Measurements from ENCODE around the gene C12orf76.
"Not testable (repeated sequence)": the region's sequence is repeated elsewhere in the genome, so short reads cannot be mapped to it uniquely, and the experiment has no call there.

C12orf76 gene

DNA sequence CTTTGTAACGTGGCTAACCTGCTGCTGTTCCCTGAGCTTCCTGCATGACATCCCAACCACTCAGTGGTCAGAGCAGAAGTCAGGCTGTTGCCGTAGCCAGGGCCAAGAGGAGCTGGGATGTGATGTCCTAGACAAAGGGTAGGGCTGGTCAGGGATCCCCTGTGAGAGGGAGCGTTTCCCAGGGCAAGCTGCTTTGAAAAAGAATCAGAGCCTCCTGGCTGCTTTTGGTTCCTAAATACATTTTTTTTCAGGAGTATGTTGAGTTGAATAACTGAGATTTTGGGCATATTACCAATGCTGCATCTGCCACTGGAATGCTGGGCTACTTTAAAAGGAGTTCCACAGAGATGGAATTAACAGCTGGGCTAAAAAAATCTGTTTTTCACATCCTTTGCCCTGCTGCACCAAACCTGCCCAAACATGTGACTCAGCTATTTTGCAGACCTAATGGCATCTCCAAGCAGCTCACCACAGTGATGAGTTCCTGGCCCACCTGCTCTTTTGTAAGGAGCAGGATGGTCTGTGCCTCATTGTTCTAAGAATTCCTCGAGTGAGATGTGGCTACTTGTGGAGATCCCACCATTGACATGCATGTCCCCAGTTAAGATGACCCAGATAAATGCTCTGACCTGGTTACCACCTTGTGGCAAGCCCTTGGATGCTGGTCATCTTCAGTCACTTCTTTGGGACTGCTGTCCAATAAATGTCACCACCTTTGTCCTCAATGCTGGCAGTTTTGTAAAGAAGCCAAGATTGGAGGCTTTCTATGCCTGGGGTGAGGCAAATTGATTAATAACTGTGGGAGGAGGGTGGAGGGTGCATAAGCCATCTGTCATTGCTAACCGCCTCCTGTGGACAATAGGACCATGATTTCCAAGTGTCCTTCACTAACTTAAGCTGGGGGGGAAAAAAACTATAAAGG is 25.0 kb downstream of the C12orf76 start:
- DNase-seq (ENCODE audit: low read depth) = no peak

GRCh38 chr12:110020956-110021355 is 27.4 kb downstream of the C12orf76 start:
- no peak for DNase-seq (ENCODE audit: low read depth)

- DNase-seq (ENCODE audit: low read depth) = no peak
Measured at GRCh38 chr12:110015132-110015531, 33.2 kb downstream of the C12orf76 start.

DNA sequence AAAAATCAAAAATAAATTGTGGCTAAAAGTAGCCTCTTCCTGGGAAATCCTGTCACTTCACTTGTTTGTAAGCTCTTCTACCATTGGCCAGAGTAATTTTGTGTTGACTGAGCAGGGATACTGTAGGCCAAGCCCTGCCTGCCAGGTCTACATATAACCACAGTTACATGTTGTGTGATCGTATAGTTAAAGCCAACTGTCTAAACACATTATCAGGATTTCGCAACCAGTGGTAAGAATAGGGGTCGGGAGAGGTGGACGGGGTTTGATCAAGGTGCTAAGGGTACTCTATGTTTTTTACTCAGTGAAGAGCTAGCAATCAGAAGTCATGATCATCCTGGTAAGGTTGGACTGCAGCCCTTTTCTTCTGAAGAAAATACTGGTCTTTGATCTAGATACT is 35.7 kb downstream of the C12orf76 start:
- no peak for DNase-seq (ENCODE audit: low read depth)

DNA sequence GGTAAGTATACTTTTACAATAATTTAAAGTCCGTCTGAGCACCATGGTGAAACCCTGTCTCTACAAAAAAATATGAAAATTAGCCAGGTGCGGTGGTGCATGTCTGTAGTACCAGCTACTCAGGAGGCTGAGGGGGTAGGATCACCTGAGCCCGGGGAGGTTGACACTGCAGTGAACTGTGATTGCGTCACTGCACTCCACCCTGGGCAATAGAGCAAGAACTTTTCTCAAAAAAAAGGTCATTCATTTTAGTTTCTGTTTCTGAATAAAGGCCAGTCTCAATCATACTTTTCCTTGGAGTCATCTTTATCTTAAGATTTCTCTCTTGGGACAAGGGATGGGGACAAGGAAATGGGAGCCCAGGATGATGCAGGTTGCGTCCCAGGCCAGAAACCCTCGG is 36.2 kb downstream of the C12orf76 start:
- DNase-seq (ENCODE audit: low read depth) = no peak

DNA sequence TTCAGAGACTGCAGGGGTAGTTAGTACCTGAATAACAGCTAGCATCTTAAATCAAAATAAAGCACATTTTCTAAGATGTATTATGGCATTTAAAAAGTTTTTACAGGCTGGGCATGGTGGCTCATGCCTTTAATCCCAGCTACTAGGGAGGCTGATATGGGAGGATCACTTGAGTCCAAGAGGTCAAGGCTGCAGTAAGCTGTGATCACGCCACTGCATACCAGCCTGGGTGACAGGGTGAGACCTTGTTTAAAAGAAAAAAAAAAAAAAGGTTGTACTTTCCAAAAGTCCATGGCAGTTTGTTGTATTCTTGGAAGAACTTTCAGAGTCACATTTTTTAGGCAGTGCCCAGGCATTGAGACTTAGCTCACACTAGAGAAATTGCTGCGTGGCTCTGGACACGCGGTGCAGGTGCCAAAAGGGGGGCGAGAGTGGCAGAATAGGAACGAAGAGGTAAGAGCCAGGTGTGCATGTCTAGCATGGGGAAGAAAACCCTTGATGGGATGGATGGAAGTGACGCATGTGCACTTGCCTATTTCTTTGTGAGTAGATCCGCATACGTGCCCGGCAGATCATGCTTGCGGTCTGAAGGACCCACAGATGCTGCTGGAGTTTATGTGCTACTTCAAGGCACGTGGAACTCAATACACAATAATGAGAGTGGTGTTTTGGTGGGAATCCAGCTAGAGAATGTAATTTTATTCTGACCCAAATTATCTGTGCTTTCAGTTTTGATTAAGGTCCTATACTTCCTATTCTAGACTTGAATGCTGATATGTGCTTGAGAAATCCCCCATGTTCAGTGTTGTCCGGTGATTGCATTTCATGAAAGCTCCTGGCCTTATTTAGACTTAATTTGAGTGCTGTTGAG is 37.2 kb downstream of the C12orf76 start:
- DNase-seq (ENCODE audit: low read depth) = no peak

- DNase-seq (ENCODE audit: low read depth) = not testable (repeated sequence)
Measured at GRCh38 chr12:110008681-110009398, 39.5 kb downstream of the C12orf76 start.

DNA sequence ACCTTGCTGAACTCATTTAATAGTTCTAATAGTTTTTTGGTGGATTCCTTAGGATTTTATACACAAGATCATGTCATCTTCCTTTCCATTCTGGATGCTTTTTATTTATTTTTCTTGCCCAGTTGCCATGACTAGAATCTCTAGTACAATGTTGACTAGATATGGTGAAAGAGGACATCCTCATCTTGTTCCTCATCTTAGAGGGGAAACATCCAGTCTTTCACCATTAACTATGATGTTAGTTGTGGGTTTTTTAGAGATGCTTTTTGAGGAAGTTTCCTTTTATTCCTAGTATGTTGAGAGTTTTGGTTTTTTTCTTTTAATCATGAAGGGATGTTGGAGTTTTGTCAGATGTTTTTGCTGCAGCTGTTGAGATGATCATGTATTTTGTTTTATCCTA is 40.4 kb downstream of the C12orf76 start:
- DNase-seq (ENCODE audit: low read depth) = no peak

DNA sequence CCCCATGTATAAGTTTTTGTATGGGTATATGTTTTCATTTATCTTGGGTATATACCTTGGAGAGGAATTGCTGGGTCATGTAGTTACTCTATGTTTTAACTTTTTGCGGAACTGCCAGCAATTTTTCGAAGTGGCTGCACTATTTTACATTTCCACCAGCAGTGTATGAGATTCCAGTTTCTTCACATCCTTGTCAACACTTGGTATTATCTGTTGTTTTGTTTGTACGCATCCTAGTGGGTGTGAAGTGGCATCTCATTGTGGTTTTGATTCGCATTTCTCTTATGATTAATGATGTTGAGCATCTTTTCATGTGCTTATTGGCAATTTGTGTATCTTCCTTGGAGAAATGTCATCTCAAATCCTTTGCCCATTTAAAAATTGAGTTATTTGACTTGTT is 42.2 kb downstream of the C12orf76 start:
- no peak for DNase-seq (ENCODE audit: low read depth)

DNA sequence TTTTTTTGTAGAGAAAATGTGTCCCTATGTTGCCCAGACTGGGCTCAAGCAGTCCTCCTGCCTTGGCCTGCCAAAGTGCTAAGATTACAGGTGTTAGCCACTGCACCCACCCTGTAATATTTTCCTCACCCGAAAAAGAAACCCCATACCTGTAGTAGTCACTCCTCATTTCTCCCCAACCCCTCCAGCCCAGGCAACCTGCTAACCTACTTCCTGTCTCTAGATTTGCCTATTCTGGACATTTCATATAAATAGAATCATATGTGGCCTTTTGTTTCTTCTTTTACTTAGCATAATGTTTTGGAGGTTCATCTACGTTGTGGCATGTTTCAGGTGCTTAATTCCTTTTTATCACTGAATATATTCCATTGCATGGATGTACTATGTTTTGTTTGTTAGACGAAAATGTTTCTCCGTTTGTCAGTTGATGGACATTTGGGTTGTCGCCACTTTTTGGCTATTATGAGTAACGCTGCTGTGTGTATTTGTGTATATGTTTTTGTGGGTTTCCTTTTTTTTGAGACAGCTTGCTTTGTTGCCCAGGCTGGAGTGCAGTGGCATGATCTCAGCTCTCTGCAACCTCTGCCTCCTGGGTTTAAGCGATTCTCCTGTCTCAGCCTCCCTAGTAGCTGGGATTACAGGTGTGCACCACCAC is 42.9 kb downstream of the C12orf76 start:
- no peak for DNase-seq (ENCODE audit: low read depth)

DNA sequence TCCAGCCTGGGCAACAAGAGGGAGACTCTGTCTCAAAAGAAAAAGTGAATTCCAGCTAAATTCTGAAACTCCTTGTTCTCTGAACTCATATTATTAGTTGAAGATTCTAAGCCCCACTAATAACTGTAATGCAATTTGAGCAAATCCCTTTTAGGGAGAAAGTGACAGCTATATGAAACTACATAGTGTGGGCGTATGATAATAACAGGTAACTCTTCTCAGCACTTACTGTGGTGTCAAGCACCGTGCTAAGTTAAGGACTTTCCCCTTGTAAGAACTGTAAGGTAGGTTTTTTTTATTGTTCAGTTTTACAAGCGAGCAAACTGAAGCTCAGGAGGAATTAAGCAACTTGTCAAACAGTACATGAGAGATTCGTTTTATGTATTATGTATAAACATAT is 43.7 kb downstream of the C12orf76 start:
- no peak for DNase-seq (ENCODE audit: low read depth)

- no peak for DNase-seq (ENCODE audit: low read depth)
Measured at GRCh38 chr12:110002676-110003515, 45.4 kb downstream of the C12orf76 start.

GRCh38 chr12:110001596-110001995 is 46.7 kb downstream of the C12orf76 start:
- no peak for DNase-seq (ENCODE audit: low read depth)

DNA sequence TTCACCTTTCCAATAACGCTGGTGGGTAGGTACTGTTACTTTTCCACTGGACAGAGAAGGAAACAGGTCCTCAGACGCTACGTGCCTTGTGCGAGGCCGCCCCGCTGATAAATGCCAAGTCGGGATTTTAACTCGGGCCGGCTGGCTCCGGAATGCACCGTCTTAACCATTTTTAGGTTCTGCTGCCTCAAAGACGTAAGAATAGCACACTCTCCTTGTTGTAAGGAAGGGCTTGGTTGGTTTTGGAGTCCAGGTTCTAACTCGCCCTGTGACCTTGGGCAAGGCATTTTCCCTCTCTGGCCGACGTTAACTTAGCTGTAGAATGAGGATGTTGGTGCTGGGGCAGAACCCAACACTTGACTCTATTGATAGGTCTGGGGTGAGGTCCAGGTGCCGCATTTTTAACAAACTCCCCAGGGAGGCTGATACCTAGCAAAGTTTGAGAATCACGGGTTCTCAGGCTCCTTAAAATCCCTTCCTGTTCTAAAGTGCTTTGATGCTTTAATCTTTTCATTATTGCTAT is 48.3 kb downstream of the C12orf76 start:
- DNase-seq (ENCODE audit: low read depth) = no peak

GRCh38 chr12:109999649-109999971 is 48.7 kb downstream of the C12orf76 start:
- no peak for DNase-seq (ENCODE audit: low read depth)

GRCh38 chr12:109998904-109999648 is 49.2 kb downstream of the C12orf76 start, which contains the start of gene ANKRD13A:
Gene ANKRD13A, plus strand, starts transcription at chr12:109999430. Its CDS starts 259 bp downstream, at chr12:109999689.
- DNase-seq (ENCODE audit: low read depth) = peak; percentile 79

DNA sequence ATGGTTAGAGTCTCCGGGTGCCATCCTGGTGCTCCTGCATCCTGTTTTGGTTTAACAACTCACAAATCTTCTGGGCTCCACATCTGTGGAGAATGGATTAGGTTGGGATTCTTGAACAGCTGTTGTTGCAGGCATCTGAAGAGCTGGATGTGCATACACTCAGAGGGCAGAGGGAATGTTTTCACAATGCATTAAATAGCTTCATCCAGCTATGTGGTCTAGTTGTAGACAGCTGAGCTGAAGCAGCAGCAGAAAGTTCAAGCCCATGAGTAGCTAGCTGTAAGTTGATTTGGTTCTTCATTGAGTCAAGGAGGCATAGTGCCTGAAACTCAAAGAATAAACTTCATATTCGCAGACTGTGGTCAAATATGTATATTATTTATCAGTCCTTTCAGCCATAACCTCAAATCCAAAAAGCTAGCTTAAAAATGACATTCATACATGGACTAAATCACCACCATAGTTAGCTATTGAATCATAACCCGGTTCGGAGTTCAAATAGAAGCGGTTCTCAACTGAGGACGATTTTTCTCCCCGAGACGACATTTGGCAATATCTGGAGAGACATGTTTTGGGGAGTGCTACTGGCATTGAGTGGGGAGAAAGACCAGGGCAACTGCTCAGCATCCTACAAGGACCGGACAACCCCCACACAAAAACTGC is 50.0 kb downstream of the C12orf76 start:
- DNase-seq (ENCODE audit: low read depth) = no peak

GRCh38 chr12:109997393-109997792 is 50.9 kb downstream of the C12orf76 start:
- DNase-seq (ENCODE audit: low read depth) = no peak

- DNase-seq (ENCODE audit: low read depth) = no peak
Measured at GRCh38 chr12:109996483-109996853, 51.9 kb downstream of the C12orf76 start.
